Neural cell (in vitro differentiated cells): ENCODE measurements around the gene NEURL2. TPM values are rescaled to one million over a fixed set of nuclear protein-coding genes. Genes with fewer than 3 reads are reported as not detected.

Experiments used
- H2AFZ ChIP-seq: fragments of 200-600, 300-800 bp; sonication (generic), shearing (Covaris generic); 2 replicates; pipeline ENCODE4 v1.6.0; 2014; ENCODE audit warnings: low read depth, mild to moderate bottlenecking, antibody characterized with exemption, low read length, moderate library complexity
- H3F3A ChIP-seq: fragments of 200-600 bp; shearing (Covaris generic); 2 replicates; pipeline ENCODE4 v1.6.1; 2016; ENCODE audit warnings: mild to moderate bottlenecking, moderate library complexity, mixed read lengths, antibody characterized with exemption, low read length; ENCODE audit not compliant: insufficient read depth, poor library complexity, severe bottlenecking
- H3K27ac ChIP-seq: fragments of 200-600, 300-800 bp; sonication (generic), shearing (Covaris generic); 2 replicates; pipeline ENCODE4 v1.5.1; 2014; ENCODE audit warnings: mild to moderate bottlenecking, low read length, moderate library complexity
- H3K27me3 ChIP-seq: fragments of 300-800, 200-600 bp; sonication (generic), shearing (Covaris generic); 2 replicates; pipeline ENCODE4 v1.6.0; 2014; ENCODE audit warnings: mild to moderate bottlenecking, low read depth, low read length, moderate library complexity; ENCODE audit not compliant: insufficient read depth
- H3K36me3 ChIP-seq: fragments of 300-800, 200-600 bp; sonication (generic), shearing (Covaris generic); 2 replicates; pipeline ENCODE4 v1.5.1; 2014; ENCODE audit warnings: mild to moderate bottlenecking, antibody characterized with exemption, low read length, moderate library complexity; ENCODE audit not compliant: insufficient read depth
- H3K4me2 ChIP-seq: fragments of 300-800, 200-600 bp; sonication (generic), shearing (Covaris generic); 2 replicates; pipeline ENCODE4 v1.6.0; 2014; ENCODE audit warnings: mild to moderate bottlenecking, low read length
- H3K4me3 ChIP-seq: fragments of 300-800, 200-600 bp; sonication (generic), shearing (Covaris generic); 2 replicates; pipeline ENCODE4 v1.5.1; 2014; ENCODE audit warnings: mild to moderate bottlenecking, low read length, moderate library complexity
- H3K79me2 ChIP-seq: fragments of 200-600 bp; shearing (Covaris generic); replicated peaks from 2 replicates; pipeline ENCODE4 v1.6.0; 2014; ENCODE audit warnings: mild to moderate bottlenecking, low read length, moderate library complexity; ENCODE audit not compliant: insufficient read depth
- H3K9ac ChIP-seq: fragments of 300-800, 200-600 bp; sonication (generic), shearing (Covaris generic); 2 replicates; pipeline ENCODE4 v1.6.1; 2016; ENCODE audit warnings: mild to moderate bottlenecking, low read length, mixed read lengths
- H3K9me2 ChIP-seq: fragments of 200-600 bp; shearing (Covaris generic); 2 replicates; pipeline ENCODE4 v1.6.1; 2016; ENCODE audit warnings: mild to moderate bottlenecking, low read length, mixed read lengths; ENCODE audit not compliant: insufficient read depth
- H3K9me3 ChIP-seq: fragments of 200-600, 300-800 bp; sonication (generic), shearing (Covaris generic); 2 replicates; pipeline ENCODE4 v1.6.1; 2016; ENCODE audit warnings: mild to moderate bottlenecking, mixed run types, low read length, moderate library complexity, mixed read lengths
- H4K20me1 ChIP-seq: fragments of 200-600 bp; shearing (Covaris generic); 2 replicates; pipeline ENCODE4 v1.6.1; 2016; ENCODE audit warnings: mild to moderate bottlenecking, mixed run types; ENCODE audit not compliant: insufficient read depth
- MXI1 ChIP-seq: fragments of 450-650 bp; conservative IDR thresholded peaks from 2 replicates; pipeline ENCODE4 v1.6.1; 2014; ENCODE audit warnings: antibody characterized with exemption, mild to moderate bottlenecking; ENCODE audit not compliant: poor library complexity, severe bottlenecking
- POLR2AphosphoS5 ChIP-seq: IDR thresholded peaks from 2 replicates; pipeline ENCODE4 v1.6.1; 2012
- RAD21 ChIP-seq: fragments of 450-650 bp; conservative IDR thresholded peaks from 2 replicates; pipeline ENCODE4 v1.6.1; 2014; ENCODE audit warnings: antibody characterized with exemption, mild to moderate bottlenecking, moderate library complexity
- SMC3 ChIP-seq: fragments of 450-650 bp; conservative IDR thresholded peaks from 2 replicates; pipeline ENCODE4 v1.6.1; 2014; ENCODE audit warnings: antibody characterized with exemption, mild to moderate bottlenecking, moderate library complexity; ENCODE audit not compliant: poor library complexity
- TAF1 ChIP-seq: IDR thresholded peaks from 2 replicates; pipeline ENCODE4 v1.6.1; 2012; ENCODE audit warnings: low read depth
- polyA plus RNA-seq: library from polyadenylated mRNA; depleted of rRNA; stranded (reverse); fragments of >200 nt; gene quantifications from 2 replicates; pipeline ENCODE4 v1.2.3, GENCODE V29; 2014
- TF ChIP-seq, protein P1 (sequence below): IDR thresholded peaks from 2 replicates; pipeline ENCODE4 v1.6.1; 2012; ENCODE audit warnings: borderline replicate concordance
- TF ChIP-seq, protein P2 (sequence below): fragments of 450-650 bp; IDR thresholded peaks from 2 replicates; pipeline ENCODE4 v1.5.1; 2014; ENCODE audit warnings: antibody characterized with exemption, mild to moderate bottlenecking, moderate library complexity; ENCODE audit not compliant: poor library complexity, severe bottlenecking

NEURL2 gene
- polyA plus RNA-seq, 1 donor from 2014 or later = 5.0 TPM

DNA sequence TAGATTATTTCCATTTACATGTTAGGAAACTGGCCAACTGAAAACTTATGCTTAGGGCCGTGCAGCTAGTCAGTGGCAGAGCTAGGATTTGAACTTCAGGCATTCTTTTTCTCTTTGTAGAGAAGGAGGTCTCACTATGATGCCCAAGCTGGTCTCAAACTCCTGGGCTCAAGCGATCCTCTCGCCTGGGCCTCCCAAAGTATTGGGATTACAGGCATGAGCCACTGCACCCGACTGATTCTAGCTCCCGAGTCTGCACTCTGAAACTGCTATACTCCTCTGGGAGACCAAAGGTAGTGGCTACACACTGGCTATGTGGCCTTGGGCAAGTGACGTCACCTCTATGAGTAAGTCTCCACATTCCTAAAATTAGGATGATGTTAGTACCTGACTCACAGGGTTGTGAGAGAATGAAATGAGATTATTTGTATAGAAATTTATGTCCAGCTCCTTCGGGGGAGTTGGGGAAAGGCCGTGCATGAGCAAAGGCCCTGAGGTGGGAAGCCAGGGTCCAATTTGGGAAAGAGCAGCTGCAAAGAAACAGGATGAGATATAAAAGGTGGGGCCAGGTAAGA, 14.6 kb upstream of the NEURL2 start:
- Histone ChIP-seq H3F3A (no peaks in the 10 kb centered on the region), H3K9me3 (no peaks in the 10 kb centered on the region), H4K20me1 (no peaks in the 10 kb centered on the region), H2AFZ (no peak overlapping the region), H3K9ac (no peak overlapping the region), H3K27ac (no peak overlapping the region), H3K4me2 (no peak overlapping the region), H3K27me3 (no peaks in the 10 kb centered on the region), H3K79me2 (no peaks in the 10 kb centered on the region), H3K9me2 (no peaks in the 10 kb centered on the region), H3K36me3 (no peaks in the 10 kb centered on the region), H3K4me3 (no peak overlapping the region)
- TF ChIP-seq TAF1 = no peak
- TF ChIP-seq, protein P1, sequence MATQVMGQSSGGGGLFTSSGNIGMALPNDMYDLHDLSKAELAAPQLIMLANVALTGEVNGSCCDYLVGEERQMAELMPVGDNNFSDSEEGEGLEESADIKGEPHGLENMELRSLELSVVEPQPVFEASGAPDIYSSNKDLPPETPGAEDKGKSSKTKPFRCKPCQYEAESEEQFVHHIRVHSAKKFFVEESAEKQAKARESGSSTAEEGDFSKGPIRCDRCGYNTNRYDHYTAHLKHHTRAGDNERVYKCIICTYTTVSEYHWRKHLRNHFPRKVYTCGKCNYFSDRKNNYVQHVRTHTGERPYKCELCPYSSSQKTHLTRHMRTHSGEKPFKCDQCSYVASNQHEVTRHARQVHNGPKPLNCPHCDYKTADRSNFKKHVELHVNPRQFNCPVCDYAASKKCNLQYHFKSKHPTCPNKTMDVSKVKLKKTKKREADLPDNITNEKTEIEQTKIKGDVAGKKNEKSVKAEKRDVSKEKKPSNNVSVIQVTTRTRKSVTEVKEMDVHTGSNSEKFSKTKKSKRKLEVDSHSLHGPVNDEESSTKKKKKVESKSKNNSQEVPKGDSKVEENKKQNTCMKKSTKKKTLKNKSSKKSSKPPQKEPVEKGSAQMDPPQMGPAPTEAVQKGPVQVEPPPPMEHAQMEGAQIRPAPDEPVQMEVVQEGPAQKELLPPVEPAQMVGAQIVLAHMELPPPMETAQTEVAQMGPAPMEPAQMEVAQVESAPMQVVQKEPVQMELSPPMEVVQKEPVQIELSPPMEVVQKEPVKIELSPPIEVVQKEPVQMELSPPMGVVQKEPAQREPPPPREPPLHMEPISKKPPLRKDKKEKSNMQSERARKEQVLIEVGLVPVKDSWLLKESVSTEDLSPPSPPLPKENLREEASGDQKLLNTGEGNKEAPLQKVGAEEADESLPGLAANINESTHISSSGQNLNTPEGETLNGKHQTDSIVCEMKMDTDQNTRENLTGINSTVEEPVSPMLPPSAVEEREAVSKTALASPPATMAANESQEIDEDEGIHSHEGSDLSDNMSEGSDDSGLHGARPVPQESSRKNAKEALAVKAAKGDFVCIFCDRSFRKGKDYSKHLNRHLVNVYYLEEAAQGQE = no peak
- no peak for TF ChIP-seq SMC3

DNA sequence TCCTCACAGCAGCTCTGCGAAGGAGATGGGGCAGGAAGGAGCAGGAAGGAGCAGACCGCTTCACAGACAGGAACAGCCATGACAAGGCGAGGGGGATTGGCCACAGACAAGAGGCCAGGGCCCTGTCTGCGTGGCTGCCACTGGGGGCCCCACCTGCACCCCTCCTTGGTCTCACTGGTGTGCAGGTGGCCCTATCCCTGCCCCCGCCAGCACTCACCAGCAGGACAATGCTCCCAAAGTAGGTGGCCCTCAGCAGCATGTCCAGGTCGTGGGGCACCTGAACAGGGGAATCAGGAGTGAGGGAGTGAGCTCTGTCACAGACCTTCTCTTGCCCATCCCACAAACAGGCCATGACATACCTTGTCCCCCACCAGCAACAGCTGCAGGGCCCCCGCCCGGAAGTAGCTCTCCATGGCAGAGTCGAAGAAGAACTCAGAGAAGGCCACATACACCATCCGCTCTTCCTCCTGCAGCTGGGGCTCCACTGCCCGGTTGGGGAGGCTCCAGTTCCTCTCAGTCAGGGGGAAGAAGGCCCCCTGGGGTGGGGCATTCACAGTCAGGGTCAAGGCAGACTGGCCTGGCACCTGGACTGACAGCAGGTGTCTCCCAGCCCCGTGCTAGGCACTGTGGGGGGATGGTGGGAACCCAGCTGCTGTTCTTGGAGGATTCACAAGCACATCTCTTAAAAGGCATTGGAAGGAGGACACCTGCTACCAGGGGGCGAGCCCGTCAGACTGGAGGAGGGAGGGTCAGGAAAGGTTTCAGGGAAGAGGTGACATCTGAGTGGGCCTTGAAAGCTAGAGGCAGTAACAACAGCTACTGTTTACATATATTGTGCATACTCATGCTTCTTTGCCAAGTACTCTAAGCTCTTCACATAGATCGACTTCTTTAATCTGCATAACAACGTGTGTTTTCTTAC, 13.8 kb upstream of the NEURL2 start:
- Histone ChIP-seq H3K9me2 (no peaks in the 10 kb centered on the region), H3K36me3 (no peaks in the 10 kb centered on the region)
- TF ChIP-seq TAF1 = no peak
- no peak for TF ChIP-seq POLR2AphosphoS5
- no peak for TF ChIP-seq RAD21
- TF ChIP-seq MXI1 = no peak
- no peak for TF ChIP-seq SMC3
- TF ChIP-seq, protein P2, sequence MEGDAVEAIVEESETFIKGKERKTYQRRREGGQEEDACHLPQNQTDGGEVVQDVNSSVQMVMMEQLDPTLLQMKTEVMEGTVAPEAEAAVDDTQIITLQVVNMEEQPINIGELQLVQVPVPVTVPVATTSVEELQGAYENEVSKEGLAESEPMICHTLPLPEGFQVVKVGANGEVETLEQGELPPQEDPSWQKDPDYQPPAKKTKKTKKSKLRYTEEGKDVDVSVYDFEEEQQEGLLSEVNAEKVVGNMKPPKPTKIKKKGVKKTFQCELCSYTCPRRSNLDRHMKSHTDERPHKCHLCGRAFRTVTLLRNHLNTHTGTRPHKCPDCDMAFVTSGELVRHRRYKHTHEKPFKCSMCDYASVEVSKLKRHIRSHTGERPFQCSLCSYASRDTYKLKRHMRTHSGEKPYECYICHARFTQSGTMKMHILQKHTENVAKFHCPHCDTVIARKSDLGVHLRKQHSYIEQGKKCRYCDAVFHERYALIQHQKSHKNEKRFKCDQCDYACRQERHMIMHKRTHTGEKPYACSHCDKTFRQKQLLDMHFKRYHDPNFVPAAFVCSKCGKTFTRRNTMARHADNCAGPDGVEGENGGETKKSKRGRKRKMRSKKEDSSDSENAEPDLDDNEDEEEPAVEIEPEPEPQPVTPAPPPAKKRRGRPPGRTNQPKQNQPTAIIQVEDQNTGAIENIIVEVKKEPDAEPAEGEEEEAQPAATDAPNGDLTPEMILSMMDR = no peak

More for the DNA sequence above, 13.8 kb upstream of the NEURL2 start:
- Histone ChIP-seq H3K9ac (no peak overlapping the region), H4K20me1 (no peaks in the 10 kb centered on the region), H3F3A (no peaks in the 10 kb centered on the region), H3K4me2 (no peak overlapping the region), H3K27me3 (no peaks in the 10 kb centered on the region), H3K27ac (no peak overlapping the region), H3K79me2 (no peaks in the 10 kb centered on the region), H3K4me3 (no peak overlapping the region), H3K9me3 (no peaks in the 10 kb centered on the region), H2AFZ (no peak overlapping the region)
